ENCODE data around the gene ZNF454.

ZNF454 gene

GRCh38 chr5:179006564-179006963 lies 65.6 kb downstream of the ZNF454 start:
- H3K4me3 ChIP-seq (ENCODE audit: low read depth, low read length): no peak overlapping the region
- no peak for TF ChIP-seq CTCF (IDR thresholded peaks at IDR 0.05; ENCODE audit: borderline replicate concordance, insufficient read depth, low read depth, low read length)

- no peak for TF ChIP-seq CTCF (IDR thresholded peaks at IDR 0.05; ENCODE audit: borderline replicate concordance, insufficient read depth, low read depth, low read length)
- no peak overlapping the region for H3K4me3 ChIP-seq (ENCODE audit: low read depth, low read length)
Observed at GRCh38 chr5:179008667-179009066, 67.7 kb downstream of the ZNF454 start.
